Measurements from ENCODE around the gene PLB1.

PLB1 gene, protein sequence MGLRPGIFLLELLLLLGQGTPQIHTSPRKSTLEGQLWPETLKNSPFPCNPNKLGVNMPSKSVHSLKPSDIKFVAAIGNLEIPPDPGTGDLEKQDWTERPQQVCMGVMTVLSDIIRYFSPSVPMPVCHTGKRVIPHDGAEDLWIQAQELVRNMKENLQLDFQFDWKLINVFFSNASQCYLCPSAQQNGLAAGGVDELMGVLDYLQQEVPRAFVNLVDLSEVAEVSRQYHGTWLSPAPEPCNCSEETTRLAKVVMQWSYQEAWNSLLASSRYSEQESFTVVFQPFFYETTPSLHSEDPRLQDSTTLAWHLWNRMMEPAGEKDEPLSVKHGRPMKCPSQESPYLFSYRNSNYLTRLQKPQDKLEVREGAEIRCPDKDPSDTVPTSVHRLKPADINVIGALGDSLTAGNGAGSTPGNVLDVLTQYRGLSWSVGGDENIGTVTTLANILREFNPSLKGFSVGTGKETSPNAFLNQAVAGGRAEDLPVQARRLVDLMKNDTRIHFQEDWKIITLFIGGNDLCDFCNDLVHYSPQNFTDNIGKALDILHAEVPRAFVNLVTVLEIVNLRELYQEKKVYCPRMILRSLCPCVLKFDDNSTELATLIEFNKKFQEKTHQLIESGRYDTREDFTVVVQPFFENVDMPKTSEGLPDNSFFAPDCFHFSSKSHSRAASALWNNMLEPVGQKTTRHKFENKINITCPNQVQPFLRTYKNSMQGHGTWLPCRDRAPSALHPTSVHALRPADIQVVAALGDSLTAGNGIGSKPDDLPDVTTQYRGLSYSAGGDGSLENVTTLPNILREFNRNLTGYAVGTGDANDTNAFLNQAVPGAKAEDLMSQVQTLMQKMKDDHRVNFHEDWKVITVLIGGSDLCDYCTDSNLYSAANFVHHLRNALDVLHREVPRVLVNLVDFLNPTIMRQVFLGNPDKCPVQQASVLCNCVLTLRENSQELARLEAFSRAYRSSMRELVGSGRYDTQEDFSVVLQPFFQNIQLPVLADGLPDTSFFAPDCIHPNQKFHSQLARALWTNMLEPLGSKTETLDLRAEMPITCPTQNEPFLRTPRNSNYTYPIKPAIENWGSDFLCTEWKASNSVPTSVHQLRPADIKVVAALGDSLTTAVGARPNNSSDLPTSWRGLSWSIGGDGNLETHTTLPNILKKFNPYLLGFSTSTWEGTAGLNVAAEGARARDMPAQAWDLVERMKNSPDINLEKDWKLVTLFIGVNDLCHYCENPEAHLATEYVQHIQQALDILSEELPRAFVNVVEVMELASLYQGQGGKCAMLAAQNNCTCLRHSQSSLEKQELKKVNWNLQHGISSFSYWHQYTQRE (N-terminal part only)

DNA sequence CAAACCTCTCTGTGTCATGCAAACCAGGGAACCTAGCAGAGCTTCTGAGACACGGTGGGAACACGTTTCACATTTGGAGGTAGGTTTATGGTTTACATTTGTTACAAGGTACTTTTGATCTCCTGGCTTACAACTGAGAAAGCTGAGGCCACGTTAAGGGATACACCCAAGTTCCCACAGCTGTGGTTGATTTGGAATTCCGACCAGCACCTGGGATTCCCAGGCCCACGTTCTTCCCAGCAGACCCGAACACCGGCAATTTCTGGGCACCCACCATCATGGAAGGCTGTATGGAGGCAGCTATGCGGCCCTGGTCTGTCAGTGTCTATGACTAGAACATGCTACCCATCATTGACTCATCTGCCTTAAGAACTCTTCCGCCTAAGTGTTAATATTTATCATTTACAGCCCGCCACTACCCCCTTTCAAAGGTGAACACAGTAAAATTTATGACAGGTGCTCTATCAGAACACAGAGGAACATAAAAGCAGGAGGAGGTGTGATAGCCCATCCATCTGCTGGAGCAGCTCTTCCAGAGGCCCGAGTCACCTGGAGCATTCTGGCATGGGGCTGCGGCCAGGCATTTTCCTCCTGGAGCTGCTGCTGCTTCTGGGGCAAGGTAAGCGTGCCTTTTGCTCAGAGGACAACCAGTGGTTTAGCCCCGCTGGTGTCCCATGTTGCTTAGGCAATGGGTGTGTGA is at the start of gene PLB1:
Gene PLB1, plus strand, starts transcription at position 510 of the 700 bp plus-strand sequence. Its CDS starts 55 bp downstream, at position 565.
- DNase-seq, result no peak

DNA sequence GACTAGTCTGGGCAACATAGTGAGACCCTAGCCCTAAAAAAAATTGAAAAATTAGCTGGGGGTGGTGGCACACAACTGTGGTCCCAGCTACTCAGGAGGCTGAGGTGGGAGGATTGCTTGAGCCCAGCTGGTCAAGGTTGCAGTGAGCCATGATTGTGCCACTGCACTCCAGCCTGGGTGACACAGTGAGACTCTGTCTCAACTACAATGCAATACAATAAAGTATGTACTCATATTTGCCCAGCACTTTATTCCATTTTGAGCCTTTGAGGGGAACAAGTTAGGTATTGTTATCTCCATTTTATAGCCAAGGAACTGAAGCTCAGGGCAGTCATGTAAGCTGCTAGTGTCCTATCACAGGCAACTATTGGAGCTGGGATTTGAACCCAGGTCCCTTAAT is 49.3 kb upstream of the PLB1 start:
- no peak for DNase-seq

GRCh38 chr2:28447086-28447485 is 48.8 kb upstream of the PLB1 start:
- DNase-seq, result no peak

DNA sequence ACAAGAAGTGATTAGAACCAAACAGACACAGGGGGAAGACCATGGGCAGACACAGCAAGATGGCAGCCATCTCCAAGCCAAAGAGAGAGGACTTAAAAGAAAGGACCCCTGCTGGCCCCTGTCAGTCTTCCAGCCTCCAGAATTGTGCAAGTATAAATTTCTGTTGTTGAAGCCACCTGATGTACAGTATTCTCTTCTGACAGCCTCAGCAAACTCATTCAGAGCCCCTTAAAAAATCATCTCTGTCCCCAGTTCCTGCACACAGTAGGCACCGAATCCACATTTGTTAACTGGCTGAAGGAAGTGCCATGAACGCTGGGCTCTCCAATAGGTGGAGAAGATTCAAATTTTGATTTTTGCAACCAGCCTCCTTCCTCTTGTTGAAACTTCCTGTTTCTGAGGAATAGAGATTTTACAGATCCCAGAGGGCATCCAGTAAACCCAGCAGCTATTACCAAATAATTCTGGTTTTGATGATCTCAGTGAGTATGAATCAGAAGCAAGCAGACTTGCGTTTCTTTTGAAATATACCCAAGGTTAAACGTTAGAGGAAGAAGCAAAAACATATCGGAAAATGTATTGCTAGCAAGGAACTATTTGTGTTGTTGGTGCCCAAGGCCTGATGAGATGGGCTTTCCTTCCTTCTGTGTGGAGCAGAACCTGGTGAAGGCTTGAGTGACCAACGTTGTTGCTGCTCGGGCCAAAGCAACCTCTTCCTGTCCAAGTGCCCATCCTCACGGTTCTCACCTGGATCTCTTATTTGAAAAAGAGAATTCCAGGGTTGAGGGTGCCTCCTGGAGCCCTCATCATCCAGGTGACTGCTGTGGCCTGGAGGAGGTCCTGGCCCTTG is 47.7 kb upstream of the PLB1 start:
- DNase-seq, result no peak

- DNase-seq, result no peak
Measured at GRCh38 chr2:28448793-28449100, 47.1 kb upstream of the PLB1 start.

- no peak for DNase-seq
Measured at GRCh38 chr2:28449126-28449487, 46.8 kb upstream of the PLB1 start.

GRCh38 chr2:28449488-28450395 is 46.1 kb upstream of the PLB1 start:
- DNase-seq, result no peak

DNA sequence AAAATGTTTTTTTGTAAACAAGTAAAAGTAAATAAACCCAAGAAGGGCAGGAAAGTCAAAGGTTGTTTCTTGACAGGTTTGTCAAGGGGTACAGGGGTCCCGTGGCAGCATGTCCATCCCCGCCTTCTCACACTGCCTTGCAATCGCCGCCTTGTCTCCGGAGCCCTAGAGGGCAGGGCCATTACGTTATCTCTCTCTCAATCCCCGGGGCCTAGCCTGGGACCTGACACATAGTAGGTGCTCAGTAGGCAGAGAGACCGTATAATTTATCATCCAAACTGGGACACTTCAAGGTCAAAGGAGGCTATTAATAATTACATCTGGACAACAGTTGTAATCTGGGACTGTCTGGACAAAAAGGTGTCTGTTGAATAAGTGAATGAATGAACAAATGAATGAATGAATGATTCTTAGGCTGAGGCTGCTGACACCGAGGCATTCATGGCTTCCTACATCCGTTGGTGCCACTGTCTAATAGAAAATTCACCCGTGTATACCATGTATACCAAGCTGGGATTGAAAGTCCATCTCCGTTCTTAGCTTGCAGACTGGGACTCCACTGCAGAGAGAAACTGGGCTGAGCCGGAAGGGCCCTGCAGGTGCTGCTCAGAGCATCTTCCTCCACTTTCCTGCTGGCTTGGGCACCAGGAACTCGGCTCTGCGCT is 44.8 kb upstream of the PLB1 start:
- DNase-seq, result no peak

GRCh38 chr2:28451793-28452533 is 43.9 kb upstream of the PLB1 start:
- DNase-seq, result no peak

DNA sequence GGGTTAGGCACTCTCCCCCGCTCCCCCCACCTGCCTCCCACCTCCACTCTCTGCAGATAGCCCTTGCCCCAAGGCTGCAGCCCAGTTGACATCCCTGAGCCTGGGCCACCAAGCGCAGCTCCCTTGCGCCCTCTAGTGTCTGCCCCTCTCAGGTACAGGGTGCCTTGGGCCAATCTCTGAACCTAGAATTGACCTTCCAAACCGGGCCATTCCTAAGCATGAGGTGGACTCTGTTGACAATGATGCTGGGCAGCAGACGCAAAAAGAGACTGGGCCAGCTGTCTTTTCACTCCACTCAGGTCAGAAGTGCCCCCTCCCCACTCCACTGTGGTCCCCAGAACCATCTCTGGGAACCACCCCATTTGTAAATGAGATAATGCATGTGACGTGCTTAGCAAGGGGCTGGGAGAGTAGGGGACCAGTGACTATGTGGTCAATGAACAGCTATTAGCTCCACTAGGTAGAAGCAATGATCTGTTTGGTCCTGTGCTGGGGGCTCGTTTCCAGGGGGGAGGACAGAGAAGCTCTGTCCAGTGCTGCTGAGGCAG is 43.3 kb upstream of the PLB1 start:
- DNase-seq, result peak; percentile 40

GRCh38 chr2:28453396-28453795 is 42.5 kb upstream of the PLB1 start:
- no peak for DNase-seq

- no peak for DNase-seq
Measured at GRCh38 chr2:28454016-28454930, 41.6 kb upstream of the PLB1 start.

- no peak for DNase-seq
Measured at GRCh38 chr2:28457237-28457636, 38.6 kb upstream of the PLB1 start.

DNA sequence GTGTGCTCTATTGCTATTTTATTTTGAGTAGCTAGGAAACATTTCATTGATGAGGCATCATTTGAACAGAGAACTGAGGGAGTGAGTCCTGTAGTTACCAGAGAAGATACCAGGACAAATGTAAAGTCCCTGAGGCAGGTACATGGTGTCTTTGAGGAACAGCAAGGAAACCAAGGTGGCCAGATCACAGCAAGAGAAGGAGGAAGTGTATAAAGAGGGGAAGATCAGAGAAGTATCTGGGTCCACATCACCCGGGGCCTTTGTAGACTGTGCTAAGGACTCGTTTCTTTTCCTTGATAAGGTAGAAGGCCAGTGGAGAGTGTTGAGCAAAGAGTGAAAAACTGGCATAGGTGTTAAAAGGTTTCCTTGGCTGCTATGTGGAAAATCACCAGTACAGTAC is 34.8 kb upstream of the PLB1 start:
- DNase-seq, result no peak

DNA sequence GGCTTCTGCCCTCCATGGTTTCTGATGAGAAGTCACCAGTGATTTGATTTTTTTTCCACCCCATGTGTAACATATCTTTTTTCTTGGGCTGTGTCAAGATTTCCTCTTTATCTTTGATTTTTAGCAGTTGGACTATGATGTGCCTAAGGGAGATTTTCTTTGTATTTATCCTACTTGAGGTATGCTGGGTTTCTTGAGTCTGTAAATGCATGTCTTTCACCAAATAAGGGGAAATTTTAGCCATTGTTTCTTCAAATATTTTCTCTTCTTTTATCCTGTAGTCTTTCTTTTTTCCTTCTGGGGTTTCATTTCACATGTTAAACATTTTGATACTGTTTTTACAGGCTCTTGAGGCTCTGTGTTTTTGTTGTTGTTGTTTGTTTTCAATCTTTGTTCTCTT is 33.7 kb upstream of the PLB1 start:
- no peak for DNase-seq

- DNase-seq, result no peak
Measured at GRCh38 chr2:28463211-28463816, 32.5 kb upstream of the PLB1 start.

- DNase-seq, result no peak
Measured at GRCh38 chr2:28463893-28464292, 32.0 kb upstream of the PLB1 start.

Measured in GDM1 (cell line).